Uterus (tissue), 4 donors: ENCODE measurements around the gene OR2C1. TPM values are rescaled to one million over a fixed set of nuclear protein-coding genes. Genes with fewer than 3 reads are reported as not detected.

Source experiments
- DNase-seq, 2 donors: peaks; one replicate each; pipeline ENCODE4 v3.0.0-alpha.2; 2019 to 2020
- H3K27ac ChIP-seq, 2 donors: fragments of 200-600 bp; sonication (generic); 1 replicate in 1 of 2; 2 replicates in 1 of 2; pipeline ENCODE4 v1.5.1; 2016 to 2018
- H3K27me3 ChIP-seq, 2 donors: fragments of 200-600 bp; sonication (generic); one replicate each; pipeline ENCODE4 v1.5.1; 2018 to 2019; ENCODE audit warnings: control low read depth in 1 of 2
- H3K36me3 ChIP-seq, 2 donors: fragments of 200-600 bp; sonication (generic); one replicate each; pipeline ENCODE4 v1.5.1; 2019; ENCODE audit warnings: control low read depth in 1 of 2
- H3K4me1 ChIP-seq, 2 donors: fragments of 200-600 bp; sonication (generic); one replicate each; pipeline ENCODE4 v1.5.1; 2018 to 2019; ENCODE audit warnings: control low read depth in 1 of 2
- H3K4me3 ChIP-seq, 2 donors: fragments of 200-600 bp; sonication (generic); 1 replicate in 1 of 2; 2 replicates in 1 of 2; pipeline ENCODE4 v1.5.1; 2018 to 2019; ENCODE audit warnings: mild to moderate bottlenecking in 1 of 2
- H3K9me3 ChIP-seq, 2 donors: fragments of 200-600 bp; sonication (generic); one replicate each; pipeline ENCODE4 v1.5.1; 2019; ENCODE audit warnings: control low read depth in 1 of 2
- CTCF ChIP-seq, 4 experiments: fragments of 200-600 bp in 2 of 4; fragments of 450-650 bp in 2 of 4; sonication (generic) in 2 of 4; IDR thresholded peaks; one replicate each; pipeline ENCODE4 v1.5.1; 2016 to 2019; ENCODE audit warnings: antibody characterized with exemption in 4 of 4, mild to moderate bottlenecking in 2 of 4, moderate library complexity in 1 of 4
- POLR2A ChIP-seq, 2 donors: fragments of 450-650 bp; IDR thresholded peaks; one replicate each; pipeline ENCODE4 v1.6.1; 2016; ENCODE audit warnings: antibody characterized with exemption in 2 of 2, mild to moderate bottlenecking in 1 of 2, moderate library complexity in 1 of 2
- intact Hi-C: fragments of 100-400 bp; cut with DNase I; formaldehyde crosslinking; loops from one replicate; pipeline ENCODE4 v1.15.1; 2023; ENCODE audit warnings: low total_unique reads
- total RNA-seq, 4 donors: library from RNA; depleted of rRNA in 3 of 4; stranded (reverse); fragments of >200 nt in 3 of 4; gene quantifications; one replicate each; pipeline versions ENCODE4 v1.1.0 to v1.2.4, GENCODE V29; 2014 to 2023
- donor health status: DM: yes; HTN: yes; CAD: no.

The OR2C1 gene
- total RNA-seq, 4 donors from 2014 or later, result 0.52 to 0.69 TPM; not detected in 2

- Histone ChIP-seq H3K36me3 (no peaks in the 10 kb centered on the region), H3K27ac (no peak overlapping the region), H3K9me3 (peaks cover 8 to 78% of the 10 kb centered on the region in 2 donors), H3K4me1 (no peaks in the 10 kb centered on the region), H3K27me3 (no peaks in the 10 kb centered on the region), H3K4me3 (no peak overlapping the region)
- DNase-seq, result no peak
- no peak for TF ChIP-seq CTCF (IDR thresholded peaks at IDR 0.05)
- TF ChIP-seq POLR2A (IDR thresholded peaks at IDR 0.05), result no peak
- intact Hi-C loops, result no loop called here
These were observed 27.4 kb downstream of the OR2C1 start for GRCh38 chr16:3383045-3383448.

GRCh38 chr16:3388325-3388724 is 32.6 kb downstream of the OR2C1 start:
- H3K27me3 ChIP-seq, result no peaks in the 10 kb centered on the region
- H3K9me3 ChIP-seq, result peaks cover 0 to 76% of the 10 kb centered on the region in 2 donors
- no peak overlapping the region for H3K4me3 ChIP-seq
- TF ChIP-seq CTCF (IDR thresholded peaks at IDR 0.05), result no peak
- TF ChIP-seq POLR2A (IDR thresholded peaks at IDR 0.05), result no peak
- intact Hi-C loops, result no loop called here
- no peaks in the 10 kb centered on the region for H3K4me1 ChIP-seq
- no peak for DNase-seq
- no peak overlapping the region for H3K27ac ChIP-seq
- no peaks in the 10 kb centered on the region for H3K36me3 ChIP-seq

- H3K27me3 ChIP-seq, result no peaks in the 10 kb centered on the region
- DNase-seq, result no peak
- H3K4me3 ChIP-seq, result no peak overlapping the region
- intact Hi-C loops, result no loop called here
- H3K9me3 ChIP-seq, result peaks cover 0 to 69% of the 10 kb centered on the region in 2 donors
- no peak for TF ChIP-seq POLR2A (IDR thresholded peaks at IDR 0.05)
- no peak for TF ChIP-seq CTCF (IDR thresholded peaks at IDR 0.05)
- no peaks in the 10 kb centered on the region for H3K36me3 ChIP-seq
- no peaks in the 10 kb centered on the region for H3K4me1 ChIP-seq
- H3K27ac ChIP-seq, result no peak overlapping the region
These were observed 34.1 kb downstream of the OR2C1 start for GRCh38 chr16:3389663-3390338.

- TF ChIP-seq CTCF (IDR thresholded peaks at IDR 0.05) (no peak), POLR2A (IDR thresholded peaks at IDR 0.05) (no peak)
- H3K36me3 ChIP-seq, result no peaks in the 10 kb centered on the region
- no peaks in the 10 kb centered on the region for H3K4me1 ChIP-seq
- H3K27ac ChIP-seq, result peak overlapping the region; percentile 62 to 88
- peaks cover 0 to 3% of the 10 kb centered on the region in 2 donors for H3K9me3 ChIP-seq
- no peaks in the 10 kb centered on the region for H3K27me3 ChIP-seq
- intact Hi-C loops, result loop anchor here (5.0 kb wide), 1 partner anchor 88 kb away; no protein-coding TSS in a partner anchor
- DNase-seq, result no peak
- H3K4me3 ChIP-seq, result peak overlapping the region; percentile 83 to 98
These were observed 44.7 kb downstream of the OR2C1 start for GRCh38 chr16:3400446-3400778.

GRCh38 chr16:3400779-3401688 is 45.3 kb downstream of the OR2C1 start, which contains the start of the genes ZNF174 and ZSCAN32:
Gene ZNF174, plus strand, starts transcription at chr16:3401215. Its CDS starts 790 bp downstream, at chr16:3402005.
Gene ZSCAN32, minus strand, starts transcription at chr16:3401004. Its CDS starts 3,447 bp downstream, at chr16:3397557.
- H3K36me3 ChIP-seq, result no peaks in the 10 kb centered on the region
- DNase-seq, result peak; percentile 99 to 100
- H3K9me3 ChIP-seq, result peaks cover 0 to 9% of the 10 kb centered on the region in 2 donors
- no peaks in the 10 kb centered on the region for H3K4me1 ChIP-seq
- peak within 1 kb of the TSS; percentile 62 to 88 for H3K27ac ChIP-seq
- peak in 1 of 2 donors; percentile 53 for TF ChIP-seq POLR2A (IDR thresholded peaks at IDR 0.05)
- peak in 2 of 4 experiments; percentile 19 to 26 for TF ChIP-seq CTCF (IDR thresholded peaks at IDR 0.05)
- H3K4me3 ChIP-seq, result peak within 1 kb of the TSS; percentile 83 to 98
- intact Hi-C loops, result loop anchor here (5.0 kb wide), 1 partner anchor 89 kb away; no protein-coding TSS in a partner anchor
- H3K27me3 ChIP-seq, result no peaks in the 10 kb centered on the region
